ENCODE data around the gene ENDOU. TPM values are rescaled to one million over a fixed set of nuclear protein-coding genes. Genes with fewer than 3 reads are reported as not detected.

ENDOU gene
- polyA plus RNA-seq, 1 of the 3 experiments (the other 2 are of a cell fraction) = not detected

DNA sequence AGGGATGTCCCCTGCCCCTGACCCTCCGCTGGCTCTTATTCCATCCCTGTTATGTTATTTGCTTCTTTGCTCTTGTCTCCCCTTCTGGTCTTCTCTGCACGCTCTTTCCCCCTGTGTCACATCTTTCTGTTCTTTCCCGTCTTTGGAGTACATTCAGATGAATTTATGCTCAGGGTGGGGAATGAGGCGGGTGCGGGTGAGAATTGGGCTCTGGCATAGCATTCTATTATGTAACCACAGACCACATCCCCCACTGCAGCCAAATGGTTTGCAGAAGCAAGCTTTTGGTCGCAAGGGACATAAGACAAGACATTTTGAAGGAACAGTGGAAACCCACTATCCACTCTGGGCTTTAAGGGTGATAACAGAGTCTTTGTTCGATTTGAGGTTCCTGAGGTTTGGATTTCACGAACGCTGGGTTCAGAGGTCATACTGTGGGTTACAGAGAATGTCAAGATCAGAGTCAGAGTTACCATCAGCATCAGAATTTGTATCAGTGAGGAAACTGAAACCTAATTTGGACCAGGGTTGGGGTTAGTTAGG is 3.8 kb downstream of the ENDOU start:
- no peak overlapping the region for H3K9ac ChIP-seq
- H3K9me2 ChIP-seq = no peaks in the 10 kb centered on the region
- H3K4me3 ChIP-seq (ENCODE audit: low read depth in 2 of 2, low read length in 1 of 2) = no peak overlapping the region
- 92% methylated on average over 9 of the region's 9 CpGs for WGBS (ENCODE audit: low lambda C conversion rate)
- CTCF ChIA-PET = interaction anchor here (1.2 to 43.0 kb wide), 4 partner anchors 21 to 117 kb away, joined by 3 to 1294 read pairs (median 168); partner anchors contain the start of gene SLC48A1
- POLR2A ChIA-PET = no interaction called here
- H3K27ac ChIP-seq (ENCODE audit: low read depth in 2 of 2, low read length in 1 of 2) = no peak overlapping the region
- H3K79me2 ChIP-seq (ENCODE audit: insufficient read depth) = no peaks in the 10 kb centered on the region
- H3K4me1 ChIP-seq (ENCODE audit: control insufficient read depth in 1 of 2, insufficient read depth in 2 of 2, low read depth in 1 of 2, low read length in 1 of 2) = peaks cover 4 to 11% of the 10 kb centered on the region in 2 experiments; a peak in 2 of 4 replicates
- H3K36me3 ChIP-seq (replicated peaks in 1 of 2; ENCODE audit: control insufficient read depth in 1 of 2, insufficient read depth in 2 of 2, low read length in 1 of 2) = no peaks in the 10 kb centered on the region
- DNase-seq = no peak
- no peaks in the 10 kb centered on the region for H3K9me3 ChIP-seq
- H3K4me2 ChIP-seq = no peak overlapping the region
- no peaks in the 10 kb centered on the region for H3K27me3 ChIP-seq (ENCODE audit: insufficient read depth)
- H3F3A ChIP-seq (replicated peaks; ENCODE audit: insufficient read depth) = no peaks in the 10 kb centered on the region
- no peak overlapping the region for H2AFZ ChIP-seq (ENCODE audit: low read depth)
- no peak for TF ChIP-seq SMC3 (IDR thresholded peaks at IDR 0.05; ENCODE audit: low read depth, low read length)
- TF ChIP-seq TCF12 (IDR thresholded peaks at IDR 0.05) = no peak
- no peak for TF ChIP-seq YY1 (IDR thresholded peaks at IDR 0.05; ENCODE audit: low read depth)
- TF ChIP-seq RFX5 (IDR thresholded peaks at IDR 0.05; ENCODE audit: low read length) = no peak
- H4K20me1 ChIP-seq (ENCODE audit: insufficient read depth) = no peaks in the 10 kb centered on the region

DNA sequence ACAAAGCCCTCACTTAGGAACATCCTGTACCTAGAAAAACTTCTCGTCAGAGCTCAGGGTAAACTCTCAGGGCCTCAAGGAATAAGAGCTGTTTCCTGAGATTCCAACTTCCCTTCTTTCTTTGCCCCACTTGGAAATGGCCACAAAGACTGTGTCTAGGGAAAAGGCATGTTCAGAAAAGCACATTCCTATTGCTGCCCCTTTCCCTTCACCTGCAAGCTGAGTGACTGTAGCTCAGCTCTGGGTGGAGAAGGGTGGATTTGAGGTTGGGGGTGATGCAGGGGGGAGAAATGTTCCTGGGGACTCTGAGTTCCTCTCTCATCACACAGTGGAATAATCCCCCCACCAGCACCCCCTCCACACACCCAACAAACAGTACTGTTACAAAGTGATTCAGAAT is 6.8 kb downstream of the ENDOU start:
- H4K20me1 ChIP-seq (ENCODE audit: insufficient read depth) = no peaks in the 10 kb centered on the region
- H3K4me2 ChIP-seq = no peak overlapping the region
- no peaks in the 10 kb centered on the region for H3K9me3 ChIP-seq
- 85% methylated on average over 1 of the region's 1 CpG for WGBS (ENCODE audit: low lambda C conversion rate)
- ChIA-PET POLR2A (interaction anchor here (0.5 kb wide), 1 partner anchor 117 kb away, joined by 3 read pairs; no protein-coding TSS in a partner anchor), CTCF (interaction anchor here (0.7 to 43.0 kb wide), 10 partner anchors 11 to 118 kb away, joined by 3 to 1294 read pairs (median 41); partner anchors contain the start of genes ENDOU, RAPGEF3 and SLC48A1)
- peaks cover 4 to 14% of the 10 kb centered on the region in 2 experiments; a peak in 2 of 4 replicates for H3K4me1 ChIP-seq (ENCODE audit: control insufficient read depth in 1 of 2, insufficient read depth in 2 of 2, low read depth in 1 of 2, low read length in 1 of 2)
- DNase-seq = no peak
- no peaks in the 10 kb centered on the region for H3K36me3 ChIP-seq (replicated peaks in 1 of 2; ENCODE audit: control insufficient read depth in 1 of 2, insufficient read depth in 2 of 2, low read length in 1 of 2)
- no peaks in the 10 kb centered on the region for H3K79me2 ChIP-seq (ENCODE audit: insufficient read depth)
- H3K4me3 ChIP-seq (ENCODE audit: low read depth in 2 of 2, low read length in 1 of 2) = no peak overlapping the region
- H3K9me2 ChIP-seq = no peaks in the 10 kb centered on the region
- no peak overlapping the region for H3K27ac ChIP-seq (ENCODE audit: low read depth in 2 of 2, low read length in 1 of 2)
- H2AFZ ChIP-seq (ENCODE audit: low read depth) = no peak overlapping the region
- no peak overlapping the region for H3K9ac ChIP-seq
- no peak for TF ChIP-seq SMC3 (IDR thresholded peaks at IDR 0.05; ENCODE audit: low read depth, low read length)
- no peak for TF ChIP-seq GABPA (IDR thresholded peaks at IDR 0.05; ENCODE audit: low read depth)
- no peak for TF ChIP-seq RXRA (IDR thresholded peaks at IDR 0.05; ENCODE audit: borderline replicate concordance, low read depth)
- TF ChIP-seq POLR2AphosphoS5 (IDR thresholded peaks at IDR 0.05; ENCODE audit: low read depth, low read length) = no peak
- no peak for TF ChIP-seq EP300 (IDR thresholded peaks at IDR 0.05; ENCODE audit: borderline replicate concordance in 1 of 2, low read depth in 1 of 2, low read length in 1 of 2)
- TF ChIP-seq, protein P1, sequence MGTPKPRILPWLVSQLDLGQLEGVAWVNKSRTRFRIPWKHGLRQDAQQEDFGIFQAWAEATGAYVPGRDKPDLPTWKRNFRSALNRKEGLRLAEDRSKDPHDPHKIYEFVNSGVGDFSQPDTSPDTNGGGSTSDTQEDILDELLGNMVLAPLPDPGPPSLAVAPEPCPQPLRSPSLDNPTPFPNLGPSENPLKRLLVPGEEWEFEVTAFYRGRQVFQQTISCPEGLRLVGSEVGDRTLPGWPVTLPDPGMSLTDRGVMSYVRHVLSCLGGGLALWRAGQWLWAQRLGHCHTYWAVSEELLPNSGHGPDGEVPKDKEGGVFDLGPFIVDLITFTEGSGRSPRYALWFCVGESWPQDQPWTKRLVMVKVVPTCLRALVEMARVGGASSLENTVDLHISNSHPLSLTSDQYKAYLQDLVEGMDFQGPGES (IDR thresholded peaks at IDR 0.05; ENCODE audit: low read depth, low read length) = no peak
- no peak for TF ChIP-seq SIN3A (IDR thresholded peaks at IDR 0.05; ENCODE audit: borderline replicate concordance, low read depth, low read length)
- no peak for TF ChIP-seq TCF12 (IDR thresholded peaks at IDR 0.05)
- TF ChIP-seq TEAD4 (IDR thresholded peaks at IDR 0.05; ENCODE audit: borderline replicate concordance, insufficient read depth) = no peak
- TF ChIP-seq TAF1 (IDR thresholded peaks at IDR 0.05; ENCODE audit: borderline replicate concordance, low read depth, low read length) = no peak
- TF ChIP-seq MXI1 (IDR thresholded peaks at IDR 0.05; ENCODE audit: low read depth, low read length) = no peak
- no peaks in the 10 kb centered on the region for H3K27me3 ChIP-seq (ENCODE audit: insufficient read depth)
- no peaks in the 10 kb centered on the region for H3F3A ChIP-seq (replicated peaks; ENCODE audit: insufficient read depth)
